MG63 (cell line): Measurements from ENCODE around the gene TIGD6. TPM values are rescaled to one million over a fixed set of nuclear protein-coding genes. Genes with fewer than 3 reads are reported as not detected.
A peak's percentile ranks its signal among the peaks of the same experiment; 100 is the strongest.

Experiments
- DNase-seq: peaks from one replicate; pipeline ENCODE4 v3.0.0-alpha.2; 2020
- H3K27me3 ChIP-seq: fragments of 250-450 bp; sonication (Bioruptor Pico); 2 replicates; pipeline ENCODE4 v1.5.1; 2020; ENCODE audit warnings: mild to moderate bottlenecking, moderate library complexity
- H3K36me3 ChIP-seq: fragments of 250-450 bp; sonication (Bioruptor Pico); 2 replicates; pipeline ENCODE4 v1.5.1; 2020; ENCODE audit warnings: mild to moderate bottlenecking, moderate library complexity
- H3K4me3 ChIP-seq: fragments of 250-450 bp; sonication (Bioruptor Pico); 2 replicates; pipeline ENCODE4 v1.5.1; 2020; ENCODE audit warnings: mild to moderate bottlenecking, moderate library complexity
- H3K9me3 ChIP-seq: fragments of 250-450 bp; sonication (Bioruptor Pico); 2 replicates; pipeline ENCODE4 v1.5.1; 2020; ENCODE audit warnings: mild to moderate bottlenecking, moderate library complexity
- total RNA-seq: library from RNA; depleted of rRNA; stranded (reverse); fragments of >200 nt; shearing (Covaris generic); gene quantifications from 2 replicates; pipeline ENCODE4 v1.2.3, GENCODE V29; 2014; ENCODE audit warnings: low replicate concordance

Gene TIGD6
- total RNA-seq, 1 experiment from 2014 or later, result 6.6 TPM

DNA sequence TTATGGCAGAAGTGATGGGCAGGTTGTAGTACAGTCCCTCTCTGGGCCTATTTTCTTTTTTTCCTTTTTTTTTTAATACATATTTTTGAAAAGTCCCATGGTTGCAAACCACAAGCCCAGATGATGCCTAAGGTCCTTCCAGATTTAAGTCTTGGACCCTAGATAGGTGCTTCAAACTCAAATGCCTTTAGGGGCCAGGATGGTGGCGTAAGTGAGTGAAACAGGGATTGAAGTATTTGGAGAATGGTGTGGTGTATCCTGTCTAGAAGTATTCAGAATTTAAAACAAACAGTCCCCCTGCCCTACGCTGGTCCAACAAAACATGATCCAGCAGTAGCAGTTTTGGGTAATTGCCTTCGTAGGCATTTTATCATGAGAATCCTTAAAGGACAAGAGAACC lies 2.2 kb downstream of the TIGD6 start:
- H3K4me3 ChIP-seq, result no peak overlapping the region
- DNase-seq, result no peak
- peaks cover 30% of the 10 kb centered on the region for H3K36me3 ChIP-seq
- no peaks in the 10 kb centered on the region for H3K27me3 ChIP-seq
- no peaks in the 10 kb centered on the region for H3K9me3 ChIP-seq

DNA sequence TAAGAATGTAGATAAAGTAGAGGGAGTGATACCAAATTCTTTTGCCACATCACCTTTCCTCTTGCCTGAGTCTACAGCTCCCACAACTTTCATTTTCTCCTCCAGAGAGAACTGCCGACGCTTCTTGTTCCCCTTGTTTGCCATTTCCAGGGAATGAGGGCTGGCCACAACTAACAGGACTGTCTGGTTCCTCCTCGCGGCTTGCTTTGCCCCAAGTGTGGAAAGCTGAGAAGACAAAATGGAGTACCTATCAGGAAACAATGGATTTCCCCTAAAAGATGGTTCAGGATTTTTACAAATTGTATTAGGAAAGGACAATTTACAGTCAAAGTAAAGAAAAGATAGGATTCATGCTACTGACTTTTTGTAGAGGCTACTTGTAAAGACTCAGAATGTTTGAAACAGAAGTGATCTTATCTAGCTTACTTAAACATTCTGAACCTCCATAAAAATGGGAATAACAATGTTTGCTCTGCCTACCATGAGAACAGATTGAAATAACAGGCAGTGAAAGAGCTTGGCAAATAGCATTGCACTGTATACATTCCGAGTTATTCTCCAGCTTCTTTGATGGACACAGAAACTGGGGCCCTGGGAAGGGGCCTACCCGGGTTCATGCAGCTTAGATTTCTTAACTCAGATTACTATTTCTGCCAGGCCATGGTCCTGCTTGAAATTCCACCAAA lies 4.1 kb downstream of the TIGD6 start:
- no peaks in the 10 kb centered on the region for H3K9me3 ChIP-seq
- no peak overlapping the region for H3K4me3 ChIP-seq
- H3K27me3 ChIP-seq, result no peaks in the 10 kb centered on the region
- DNase-seq, result no peak
- peaks cover 16% of the 10 kb centered on the region for H3K36me3 ChIP-seq

DNA sequence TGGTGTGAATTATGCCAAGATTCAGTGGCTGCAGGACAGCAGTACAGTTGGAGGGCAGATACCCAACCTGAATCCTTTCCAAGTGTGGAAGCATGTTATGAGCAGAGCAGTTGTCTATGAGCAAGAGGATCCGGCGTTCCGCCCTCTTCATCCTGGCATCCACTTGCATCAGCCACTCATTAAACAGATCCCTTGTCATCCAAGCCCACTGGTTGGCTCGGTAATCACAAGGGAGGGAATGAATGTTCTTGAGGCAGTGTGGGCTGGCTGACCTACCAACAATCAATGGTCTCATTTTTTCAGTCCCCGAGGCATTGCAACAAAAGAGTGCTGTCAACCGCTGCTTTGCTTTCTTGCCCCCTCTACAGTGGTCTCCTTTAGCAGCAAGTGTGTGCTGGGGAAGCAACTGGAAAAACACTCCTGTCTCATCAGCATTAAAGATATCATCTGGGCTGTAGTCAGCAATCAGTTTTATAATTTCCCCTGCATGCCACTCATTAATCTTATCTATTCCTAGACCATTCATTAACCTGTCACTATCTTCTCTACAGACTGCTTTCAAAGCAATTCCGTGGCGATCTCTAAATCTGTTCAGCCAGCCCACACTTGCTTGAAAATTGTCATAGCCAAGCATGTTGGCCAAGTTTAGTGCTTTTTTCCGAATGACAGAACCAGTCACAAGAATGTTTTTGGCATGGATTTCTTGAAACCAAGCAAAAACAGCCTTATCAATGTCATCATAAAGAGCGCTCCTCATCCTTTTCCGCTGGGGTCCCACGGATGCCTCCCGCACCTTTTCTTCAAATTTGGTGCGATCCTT lies 4.9 kb downstream of the TIGD6 start:
- Histone ChIP-seq H3K9me3 (no peaks in the 10 kb centered on the region), H3K36me3 (peaks cover 12% of the 10 kb centered on the region), H3K4me3 (no peak overlapping the region), H3K27me3 (no peaks in the 10 kb centered on the region)
- DNase-seq, result peak; percentile 51

DNA sequence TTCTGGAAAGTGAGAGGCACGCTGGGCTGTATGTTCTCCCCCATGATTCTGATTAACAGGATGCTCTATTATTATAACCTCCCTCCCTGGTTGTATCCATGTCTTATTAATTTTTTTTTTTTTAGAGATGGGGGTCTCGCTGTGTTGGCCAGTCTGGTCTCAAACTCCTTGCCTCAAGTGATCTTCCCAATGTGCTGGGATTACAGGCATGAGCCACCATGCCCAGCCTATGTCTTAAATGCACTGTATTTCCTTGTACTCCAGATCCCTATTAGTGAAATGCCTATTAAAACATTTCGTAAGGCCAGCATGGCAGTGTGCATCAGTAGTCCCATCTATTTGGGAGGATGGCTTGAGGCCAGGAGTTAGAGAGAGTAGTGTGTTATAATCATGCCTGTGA lies 7.0 kb downstream of the TIGD6 start:
- no peak for DNase-seq
- H3K27me3 ChIP-seq, result no peaks in the 10 kb centered on the region
- H3K36me3 ChIP-seq, result peaks cover 5% of the 10 kb centered on the region; the same call in 1 of the 2 replicates
- no peaks in the 10 kb centered on the region for H3K9me3 ChIP-seq
- H3K4me3 ChIP-seq, result no peak overlapping the region

- peaks cover 3% of the 10 kb centered on the region; the same call in 1 of the 2 replicates for H3K36me3 ChIP-seq
- peak; percentile 48 for DNase-seq
- H3K4me3 ChIP-seq, result no peak overlapping the region
- no peaks in the 10 kb centered on the region for H3K27me3 ChIP-seq
- no peaks in the 10 kb centered on the region for H3K9me3 ChIP-seq
These were observed 9.7 kb downstream of the TIGD6 start for GRCh38 chr5:149990518-149991376.

- no peak overlapping the region for H3K4me3 ChIP-seq
- H3K27me3 ChIP-seq, result no peaks in the 10 kb centered on the region
- no peaks in the 10 kb centered on the region for H3K36me3 ChIP-seq
- no peaks in the 10 kb centered on the region for H3K9me3 ChIP-seq
- DNase-seq, result no peak
These were observed 12.3 kb downstream of the TIGD6 start for GRCh38 chr5:149988126-149988525.

GRCh38 chr5:149982505-149982904 lies 17.9 kb downstream of the TIGD6 start:
- no peak overlapping the region for H3K4me3 ChIP-seq
- no peaks in the 10 kb centered on the region; the same call in none of the 2 replicates for H3K36me3 ChIP-seq
- H3K27me3 ChIP-seq, result no peaks in the 10 kb centered on the region
- H3K9me3 ChIP-seq, result no peaks in the 10 kb centered on the region
- DNase-seq, result no peak

GRCh38 chr5:149981206-149981605 lies 19.2 kb downstream of the TIGD6 start:
- Histone ChIP-seq H3K4me3 (no peak overlapping the region), H3K9me3 (no peaks in the 10 kb centered on the region), H3K27me3 (no peaks in the 10 kb centered on the region), H3K36me3 (no peaks in the 10 kb centered on the region; the same call in none of the 2 replicates)
- DNase-seq, result no peak

DNA sequence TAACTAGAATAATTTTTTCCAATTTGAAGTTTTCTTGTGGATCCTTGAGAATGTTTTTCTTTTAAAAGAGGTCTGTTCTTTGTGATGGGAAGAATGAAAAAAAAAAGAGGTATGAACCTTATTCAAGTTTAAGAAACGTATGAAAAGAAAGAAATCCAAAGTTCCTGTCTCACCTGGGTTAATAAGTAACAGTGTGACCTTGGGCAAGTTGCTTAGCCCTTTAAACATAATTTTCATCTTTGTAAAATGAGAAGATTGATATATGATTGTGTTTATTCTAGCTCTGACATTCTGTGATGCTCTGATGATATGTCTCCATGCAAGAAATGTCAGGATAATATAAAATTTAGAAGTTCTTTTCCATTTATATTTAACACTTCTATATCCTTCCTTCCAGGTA lies 20.6 kb downstream of the TIGD6 start:
- no peaks in the 10 kb centered on the region; the same call in none of the 2 replicates for H3K36me3 ChIP-seq
- no peak for DNase-seq
- no peaks in the 10 kb centered on the region for H3K27me3 ChIP-seq
- no peak overlapping the region for H3K4me3 ChIP-seq
- no peaks in the 10 kb centered on the region for H3K9me3 ChIP-seq

GRCh38 chr5:149975409-149975808 lies 25.0 kb downstream of the TIGD6 start:
- Histone ChIP-seq H3K4me3 (no peak overlapping the region), H3K36me3 (no peaks in the 10 kb centered on the region; the same call in none of the 2 replicates), H3K9me3 (no peaks in the 10 kb centered on the region), H3K27me3 (no peaks in the 10 kb centered on the region)
- no peak for DNase-seq

GRCh38 chr5:149969181-149969930 lies 31.1 kb downstream of the TIGD6 start:
- Histone ChIP-seq H3K27me3 (no peaks in the 10 kb centered on the region), H3K4me3 (no peak overlapping the region), H3K9me3 (no peaks in the 10 kb centered on the region), H3K36me3 (no peaks in the 10 kb centered on the region)
- no peak for DNase-seq

DNA sequence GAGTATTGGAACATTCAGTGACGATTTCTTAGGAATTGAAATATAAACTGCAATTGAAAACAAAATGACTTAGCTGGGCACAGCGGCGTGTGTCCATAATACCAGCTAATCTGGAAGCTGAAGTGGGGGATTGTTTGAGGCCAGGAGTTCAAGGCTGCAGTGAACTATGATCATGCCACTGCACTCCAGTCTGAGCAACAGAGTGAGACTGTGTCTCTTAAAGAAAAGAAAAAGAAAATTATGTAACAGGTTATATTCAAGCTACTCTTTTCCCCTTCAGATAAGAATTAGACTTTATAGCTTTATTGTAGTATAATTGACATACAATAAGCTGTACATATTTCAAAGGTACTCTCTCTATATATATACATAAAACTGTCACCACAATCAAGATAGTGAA lies 33.5 kb downstream of the TIGD6 start:
- no peaks in the 10 kb centered on the region for H3K27me3 ChIP-seq
- no peaks in the 10 kb centered on the region for H3K36me3 ChIP-seq
- DNase-seq, result no peak
- H3K4me3 ChIP-seq, result no peak overlapping the region
- H3K9me3 ChIP-seq, result no peaks in the 10 kb centered on the region

GRCh38 chr5:149963729-149964128 lies 36.7 kb downstream of the TIGD6 start:
- no peaks in the 10 kb centered on the region for H3K27me3 ChIP-seq
- no peaks in the 10 kb centered on the region for H3K9me3 ChIP-seq
- no peak for DNase-seq
- no peaks in the 10 kb centered on the region for H3K36me3 ChIP-seq
- H3K4me3 ChIP-seq, result no peak overlapping the region

- Histone ChIP-seq H3K9me3 (no peaks in the 10 kb centered on the region), H3K4me3 (no peak overlapping the region), H3K27me3 (no peaks in the 10 kb centered on the region), H3K36me3 (no peaks in the 10 kb centered on the region)
- DNase-seq, result no peak
These were observed 37.7 kb downstream of the TIGD6 start for GRCh38 chr5:149962601-149963300.

GRCh38 chr5:149961957-149962409 lies 38.5 kb downstream of the TIGD6 start:
- Histone ChIP-seq H3K36me3 (no peaks in the 10 kb centered on the region), H3K9me3 (no peaks in the 10 kb centered on the region), H3K27me3 (no peaks in the 10 kb centered on the region), H3K4me3 (no peak overlapping the region)
- no peak for DNase-seq
